Measurements from ENCODE around the gene RAD23B.
"Not testable (repeated sequence)": the region's sequence is repeated elsewhere in the genome, so short reads cannot be mapped to it uniquely, and the experiment has no call there.

The RAD23B gene

GRCh38 chr9:107293543-107294085 is 10.5 kb downstream of the RAD23B start:
- DNase-seq (ENCODE audit: low spot score): no peak

GRCh38 chr9:107294756-107295155 is 11.7 kb downstream of the RAD23B start:
- DNase-seq (ENCODE audit: low spot score): no peak

GRCh38 chr9:107295995-107296394 is 12.9 kb downstream of the RAD23B start:
- DNase-seq (ENCODE audit: low spot score): no peak

GRCh38 chr9:107296592-107296991 is 13.5 kb downstream of the RAD23B start:
- not testable (repeated sequence) for DNase-seq (ENCODE audit: low spot score)

- no peak for DNase-seq (ENCODE audit: low spot score)
Observed at GRCh38 chr9:107299437-107299836, 16.4 kb downstream of the RAD23B start.

- no peak for DNase-seq (ENCODE audit: low spot score)
Observed at GRCh38 chr9:107306308-107306707, 23.2 kb downstream of the RAD23B start.

DNA sequence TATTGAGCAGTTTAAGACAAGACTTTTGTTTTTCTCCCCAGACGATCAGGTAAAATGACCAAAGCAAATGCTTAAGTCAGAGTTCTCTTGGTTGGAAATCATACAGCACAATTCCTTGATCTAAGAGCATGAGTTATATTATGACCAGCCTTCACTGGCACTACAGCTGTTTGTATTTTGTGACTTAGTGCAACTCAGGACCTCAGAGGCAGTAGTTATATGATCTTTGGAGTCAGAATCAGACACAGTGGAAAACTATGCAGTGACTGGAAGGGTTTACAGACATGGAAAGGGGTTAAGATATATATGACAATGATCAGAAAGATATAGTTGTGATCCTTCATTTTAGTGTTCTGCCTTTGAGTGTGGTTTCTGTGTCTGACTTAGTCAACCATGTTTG is 24.3 kb downstream of the RAD23B start:
- DNase-seq (ENCODE audit: low spot score): no peak

- no peak for DNase-seq (ENCODE audit: low spot score)
Observed at GRCh38 chr9:107308461-107308860, 25.4 kb downstream of the RAD23B start.

DNA sequence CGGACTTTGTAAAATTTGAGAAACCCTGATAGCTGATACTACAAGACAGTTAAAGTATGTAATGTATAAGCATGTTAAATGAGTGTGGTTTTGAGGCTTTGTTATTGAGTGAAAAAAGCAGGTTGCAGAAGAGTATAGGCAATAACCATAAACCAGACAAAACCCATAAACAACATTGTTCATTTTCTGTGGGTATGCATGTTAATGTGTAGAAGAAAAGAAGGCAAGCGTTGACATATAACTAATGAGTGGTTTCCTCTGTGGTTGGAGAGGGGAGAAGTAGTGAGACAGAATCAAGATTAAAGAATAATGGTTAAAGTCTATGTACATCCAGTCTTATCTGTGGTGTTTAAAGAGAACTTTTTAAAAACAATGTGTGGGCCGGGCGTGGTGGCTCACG is 26.2 kb downstream of the RAD23B start:
- no peak for DNase-seq (ENCODE audit: low spot score)

DNA sequence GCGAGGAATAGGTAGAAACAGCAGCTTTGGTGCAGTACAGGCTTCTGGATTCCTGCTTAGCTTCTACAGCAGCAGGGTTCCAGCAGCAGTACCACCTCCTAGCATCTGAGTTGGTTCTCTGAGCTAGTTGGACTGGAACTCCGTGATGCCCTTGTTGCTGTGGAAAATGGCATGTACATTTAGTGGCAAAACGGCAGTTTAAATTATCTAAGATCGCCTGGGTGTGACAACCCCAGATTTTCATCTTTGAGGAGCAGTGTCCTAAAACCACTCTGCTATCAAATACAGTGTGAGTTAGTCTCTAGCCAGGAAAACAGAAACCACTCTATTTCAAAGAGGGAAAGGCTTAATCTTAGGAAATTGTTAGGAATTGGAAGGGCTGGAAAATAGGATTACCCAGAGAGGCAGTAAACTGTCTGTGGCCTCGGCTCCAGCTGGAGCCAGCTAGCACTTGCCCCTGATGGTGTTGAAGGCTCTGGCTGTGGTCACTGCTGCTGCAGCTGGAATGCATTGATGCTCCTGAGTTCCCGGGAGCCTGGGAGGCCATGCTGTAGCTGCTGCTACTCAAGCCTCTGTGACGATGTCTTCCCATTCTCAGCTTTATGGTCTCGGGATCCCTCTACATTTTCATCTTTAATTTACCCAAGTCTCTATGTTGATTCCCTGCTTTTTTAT is 29.4 kb downstream of the RAD23B start:
- DNase-seq (ENCODE audit: low spot score): no peak

DNA sequence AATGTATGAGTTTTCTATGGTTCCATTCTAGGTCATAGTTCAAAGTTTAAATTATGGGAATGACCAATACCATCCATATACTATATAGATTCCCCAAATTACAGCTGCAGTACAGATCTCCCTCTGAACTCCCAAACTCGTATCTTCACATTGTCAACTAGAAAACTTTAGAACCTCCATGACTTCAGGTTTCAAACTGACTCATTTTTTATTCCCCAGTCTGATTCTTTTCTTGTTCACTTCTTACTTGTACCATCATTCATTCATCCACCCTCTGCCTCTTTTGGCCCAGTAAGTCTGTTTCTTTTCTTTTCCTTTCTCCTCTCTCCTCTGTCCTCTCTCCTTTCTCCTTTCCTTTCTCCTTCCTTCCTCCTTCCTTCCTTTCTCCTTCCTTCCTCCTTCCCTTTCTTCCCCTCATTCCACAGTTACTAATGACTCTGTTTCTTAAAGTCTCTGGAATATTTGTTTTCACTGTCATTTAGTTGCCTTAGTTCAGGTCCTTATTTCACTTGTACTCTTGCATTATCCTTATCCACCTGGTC is 30.5 kb downstream of the RAD23B start:
- no peak for DNase-seq (ENCODE audit: low spot score)

DNA sequence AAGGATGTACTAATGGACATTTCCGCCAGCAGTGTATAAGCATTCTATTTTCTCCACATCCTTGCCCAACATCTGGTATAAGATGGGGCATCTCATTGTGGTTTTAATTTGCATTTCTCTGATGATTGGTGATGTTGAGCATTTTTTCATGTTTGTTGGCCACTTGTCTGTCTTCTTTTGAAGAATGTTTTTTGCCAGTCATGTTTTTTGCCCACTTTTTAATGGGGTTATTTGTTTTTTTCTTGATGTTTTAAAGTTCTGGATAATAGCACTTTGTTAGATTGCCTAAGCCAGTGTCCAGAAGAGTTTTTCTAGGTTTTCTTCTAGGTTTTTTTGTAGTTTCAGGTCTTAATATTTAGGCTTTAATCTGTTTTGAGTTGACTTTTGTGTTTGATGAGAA is 31.7 kb downstream of the RAD23B start:
- DNase-seq (ENCODE audit: low spot score): no peak

GRCh38 chr9:107316795-107317661 is 33.9 kb downstream of the RAD23B start:
- no peak for DNase-seq (ENCODE audit: low spot score)

- no peak for DNase-seq (ENCODE audit: low spot score)
Observed at GRCh38 chr9:107322643-107323042, 39.6 kb downstream of the RAD23B start.

DNA sequence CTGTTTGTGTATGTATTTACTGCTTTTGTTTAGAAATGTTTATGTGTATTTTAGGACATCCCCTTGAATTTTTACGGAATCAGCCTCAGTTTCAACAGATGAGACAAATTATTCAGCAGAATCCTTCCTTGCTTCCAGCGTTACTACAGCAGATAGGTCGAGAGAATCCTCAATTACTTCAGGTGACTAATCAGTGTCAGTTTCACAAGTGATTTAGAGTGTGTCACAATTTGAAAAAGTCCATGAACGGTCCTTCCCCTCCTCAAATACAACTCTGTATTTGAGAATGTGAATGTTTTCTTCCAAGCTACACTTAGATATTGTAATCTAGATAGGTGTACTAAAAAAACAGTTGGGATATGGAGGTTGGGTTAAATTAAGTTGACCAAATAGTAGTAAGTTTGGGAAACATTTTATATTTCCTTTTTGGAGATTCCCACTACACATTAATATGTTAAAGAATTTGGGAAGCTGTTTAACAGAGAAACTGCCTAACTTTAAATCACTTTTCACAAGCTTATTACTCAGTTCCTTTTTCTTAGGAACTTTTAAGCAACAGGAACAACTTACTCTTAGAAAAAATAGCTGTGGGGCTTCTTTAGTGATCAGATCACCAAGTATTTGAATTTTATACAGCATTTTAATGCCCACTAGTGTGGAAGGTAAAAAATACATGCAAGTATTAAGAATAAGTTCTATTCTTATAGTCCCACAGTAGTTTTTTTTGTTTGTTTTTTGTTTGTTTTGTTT is 40.9 kb downstream of the RAD23B start:
- no peak for DNase-seq (ENCODE audit: low spot score)

GRCh38 chr9:107325842-107326241 is 42.8 kb downstream of the RAD23B start:
- no peak for DNase-seq (ENCODE audit: low spot score)

- no peak for DNase-seq (ENCODE audit: low spot score)
Observed at GRCh38 chr9:107328510-107328909, 45.4 kb downstream of the RAD23B start.

DNA sequence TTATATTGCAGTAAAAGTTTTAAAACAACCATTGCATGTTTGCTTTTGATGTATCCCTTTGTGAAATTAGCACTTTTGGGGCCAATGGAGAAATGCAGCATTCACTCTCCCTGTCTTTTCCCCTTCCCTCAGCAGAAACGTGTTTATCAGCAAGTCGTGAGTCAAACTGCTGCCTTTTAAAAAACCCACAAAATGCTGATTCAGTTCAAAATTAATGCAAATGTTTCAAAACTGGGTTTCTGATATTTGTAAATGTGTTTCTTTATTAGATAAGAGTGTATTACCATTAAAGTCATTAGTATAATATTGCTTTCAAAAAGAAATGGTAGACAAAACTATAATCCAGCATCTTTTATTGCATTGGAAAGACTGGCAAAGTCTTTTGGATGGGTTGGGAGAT is 47.3 kb downstream of the RAD23B start:
- no peak for DNase-seq (ENCODE audit: low spot score)

GRCh38 chr9:107332883-107333282 is 49.8 kb downstream of the RAD23B start:
- no peak for DNase-seq (ENCODE audit: low spot score)

- DNase-seq (ENCODE audit: low spot score): no peak
Observed at GRCh38 chr9:107333363-107333762, 50.3 kb downstream of the RAD23B start.

GRCh38 chr9:107334103-107334776 is 51.2 kb downstream of the RAD23B start:
- DNase-seq (ENCODE audit: low spot score): no peak

DNA sequence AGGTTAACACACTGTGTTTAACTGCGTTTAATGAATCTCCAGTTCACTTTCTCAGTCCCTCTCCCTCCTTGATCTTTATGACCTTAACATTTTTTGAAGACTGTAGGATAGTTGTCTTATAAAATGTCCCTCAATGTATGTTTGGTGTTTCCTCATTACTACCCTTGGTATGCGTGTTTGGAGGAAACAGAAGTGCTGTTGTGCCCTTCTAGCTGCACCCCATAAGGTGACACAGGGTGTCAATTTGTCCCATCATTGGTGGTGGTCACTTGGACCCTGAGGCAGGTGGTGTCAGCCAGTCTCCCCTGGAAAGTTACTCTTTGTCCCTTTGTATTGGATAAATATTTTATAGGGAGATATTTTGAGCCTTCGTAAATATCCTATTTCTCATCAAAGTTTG is 52.3 kb downstream of the RAD23B start:
- no peak for DNase-seq (ENCODE audit: low spot score)
